Activated CD8-positive, alpha-beta memory T cell treated with anti-CD3 and anti-CD28 coated beads, Interleukin-2, amount 10 ng/mL, durations not matched to agents 7 days and 5 days (primary cell): ENCODE measurements around the gene HSPB6. TPM values are rescaled to one million over a fixed set of nuclear protein-coding genes. Genes with fewer than 3 reads are reported as not detected.

Experiments used
- ATAC-seq: fragments of 150-1000 bp; cut with Tn5 transposase; one replicate; pipeline ENCODE4 v1.10.0; 2021; ENCODE audit warnings: moderate library complexity
- CTCF ChIA-PET: fragments of 350-600 bp; sonication (Branson Sonifier 250); formaldehyde crosslinking; loops from one replicate; lab custom pipeline; 2021; ENCODE audit warnings: antibody characterized with exemption; lab: Charles Lee
- DNase-seq: peaks from one replicate; pipeline ENCODE4 v3.0.0-alpha.2; 2020
- H3K27ac Mint-ChIP-seq: one replicate; pipeline ENCODE4 v1.8.0; 2021; ENCODE audit warnings: mild to moderate bottlenecking, mixed read lengths
- H3K27me3 Mint-ChIP-seq: one replicate; pipeline ENCODE4 v1.8.0; 2021; ENCODE audit warnings: mixed read lengths
- H3K36me3 Mint-ChIP-seq: one replicate; pipeline ENCODE4 v1.8.0; 2021; ENCODE audit warnings: mild to moderate bottlenecking, mixed read lengths
- H3K4me1 Mint-ChIP-seq: one replicate; pipeline ENCODE4 v1.8.0; 2021; ENCODE audit warnings: mixed read lengths
- H3K4me3 Mint-ChIP-seq: one replicate; pipeline ENCODE4 v1.8.0; 2021; ENCODE audit warnings: mild to moderate bottlenecking, moderate library complexity, mixed read lengths
- H3K9me3 Mint-ChIP-seq: one replicate; pipeline ENCODE4 v1.8.0; 2022; ENCODE audit warnings: low read depth, mixed read lengths
- total RNA-seq, 2 experiments: library from RNA; stranded (reverse); gene quantifications; one replicate each; pipeline ENCODE4 v1.2.3, GENCODE V29; 2021

HSPB6 gene
- total RNA-seq, 2 experiments from 2014 or later: not detected

GRCh38 chr19:35722897-35723296 is 33.9 kb downstream of the HSPB6 start:
- ATAC-seq: no peak
- peaks cover 51% of the 10 kb centered on the region for H3K36me3 Mint-ChIP-seq
- H3K4me1 Mint-ChIP-seq: peaks cover 13% of the 10 kb centered on the region
- no peak overlapping the region for H3K27ac Mint-ChIP-seq
- H3K9me3 Mint-ChIP-seq: no peaks in the 10 kb centered on the region
- DNase-seq: no peak
- H3K27me3 Mint-ChIP-seq: no peaks in the 10 kb centered on the region
- CTCF ChIA-PET: interaction anchor here (0.8 to 1.1 kb wide), 2 partner anchors 18 to 39 kb away, joined by 3 to 4 read pairs; no protein-coding TSS in a partner anchor
- H3K4me3 Mint-ChIP-seq: no peak overlapping the region

DNA sequence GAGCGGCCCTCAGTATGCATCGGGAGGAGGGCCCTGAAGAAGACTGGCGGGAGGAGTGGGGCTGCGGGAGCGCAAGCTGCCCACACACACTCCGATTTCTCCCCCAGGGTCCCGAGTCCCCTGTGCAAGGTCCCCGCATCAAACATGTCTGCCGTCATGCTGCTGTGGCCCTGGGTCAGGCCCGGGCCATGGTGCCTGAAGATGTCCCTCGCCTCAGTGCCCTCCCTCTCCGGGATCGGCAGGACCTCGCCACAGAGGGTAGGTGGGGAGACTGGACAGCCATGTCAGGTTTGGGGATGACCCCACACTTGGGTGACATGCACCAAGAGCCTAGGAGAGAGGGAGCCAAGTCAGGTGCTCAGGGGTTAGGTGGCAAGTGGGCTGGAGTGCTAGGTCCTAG is 34.4 kb downstream of the HSPB6 start:
- Mint-ChIP-seq H3K4me1 (peaks cover 13% of the 10 kb centered on the region), H3K27ac (no peak overlapping the region), H3K36me3 (peaks cover 50% of the 10 kb centered on the region), H3K9me3 (no peaks in the 10 kb centered on the region), H3K4me3 (no peak overlapping the region), H3K27me3 (no peaks in the 10 kb centered on the region)
- ATAC-seq: no peak
- CTCF ChIA-PET: no interaction called here
- no peak for DNase-seq

DNA sequence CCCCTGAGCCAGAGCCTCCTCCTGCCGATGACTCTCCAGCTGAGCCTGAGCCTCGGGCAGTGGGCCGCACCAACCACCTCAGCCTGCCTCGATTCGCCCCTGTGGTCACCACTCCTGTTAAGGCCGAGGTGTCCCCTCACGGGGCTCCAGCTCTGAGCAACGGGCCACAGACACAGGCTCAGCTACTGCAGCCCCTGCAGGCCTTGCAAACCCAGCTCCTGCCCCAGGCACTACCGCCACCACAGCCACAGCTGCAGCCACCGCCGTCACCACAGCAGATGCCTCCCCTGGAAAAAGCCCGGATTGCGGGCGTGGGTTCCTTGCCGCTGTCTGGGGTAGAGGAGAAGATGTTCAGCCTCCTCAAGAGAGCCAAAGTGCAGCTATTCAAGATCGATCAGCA is 35.5 kb downstream of the HSPB6 start:
- Mint-ChIP-seq H3K27ac (no peak overlapping the region), H3K4me3 (no peak overlapping the region), H3K36me3 (peaks cover 48% of the 10 kb centered on the region), H3K27me3 (no peaks in the 10 kb centered on the region), H3K4me1 (peaks cover 15% of the 10 kb centered on the region), H3K9me3 (no peaks in the 10 kb centered on the region)
- ATAC-seq (no peak), DNase-seq (no peak)
- CTCF ChIA-PET: no interaction called here

DNA sequence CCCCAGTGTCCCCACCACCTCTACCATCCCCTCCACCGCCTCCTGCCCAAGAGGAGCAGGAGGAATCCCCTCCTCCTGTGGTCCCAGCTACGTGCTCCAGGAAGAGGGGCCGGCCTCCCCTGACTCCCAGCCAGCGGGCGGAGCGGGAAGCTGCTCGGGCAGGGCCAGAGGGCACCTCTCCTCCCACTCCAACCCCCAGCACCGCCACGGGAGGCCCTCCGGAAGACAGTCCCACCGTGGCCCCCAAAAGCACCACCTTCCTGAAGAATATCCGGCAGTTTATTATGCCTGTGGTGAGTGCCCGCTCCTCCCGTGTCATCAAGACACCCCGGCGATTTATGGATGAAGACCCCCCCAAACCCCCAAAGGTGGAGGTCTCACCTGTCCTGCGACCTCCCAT is 36.2 kb downstream of the HSPB6 start:
- H3K4me1 Mint-ChIP-seq: peaks cover 22% of the 10 kb centered on the region
- no peak for ATAC-seq
- no peaks in the 10 kb centered on the region for H3K27me3 Mint-ChIP-seq
- peaks cover 49% of the 10 kb centered on the region for H3K36me3 Mint-ChIP-seq
- no peak overlapping the region for H3K4me3 Mint-ChIP-seq
- DNase-seq: no peak
- no peaks in the 10 kb centered on the region for H3K9me3 Mint-ChIP-seq
- CTCF ChIA-PET: interaction anchor here (1.3 to 1.4 kb wide), 2 partner anchors 17 to 99 kb away, joined by 3 read pairs; no protein-coding TSS in a partner anchor
- H3K27ac Mint-ChIP-seq: no peak overlapping the region

DNA sequence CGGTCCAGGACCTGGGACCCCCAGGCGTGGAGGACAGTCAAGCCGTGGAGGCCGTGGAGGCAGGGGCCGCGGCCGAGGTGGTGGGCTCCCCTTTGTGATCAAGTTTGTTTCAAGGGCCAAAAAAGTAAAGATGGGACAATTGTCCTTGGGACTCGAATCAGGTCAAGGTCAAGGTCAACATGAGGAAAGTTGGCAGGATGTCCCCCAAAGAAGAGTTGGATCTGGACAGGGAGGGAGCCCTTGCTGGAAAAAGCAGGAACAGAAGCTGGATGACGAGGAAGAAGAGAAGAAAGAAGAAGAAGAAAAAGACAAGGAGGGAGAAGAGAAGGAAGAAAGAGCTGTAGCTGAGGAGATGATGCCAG is 36.7 kb downstream of the HSPB6 start:
- CTCF ChIA-PET: interaction anchor here (0.6 to 2.1 kb wide), 5 partner anchors 9 to 99 kb away, joined by 3 to 8 read pairs (median 3); no protein-coding TSS in a partner anchor
- ATAC-seq (no peak), DNase-seq (no peak)
- H3K27me3 Mint-ChIP-seq: no peaks in the 10 kb centered on the region
- H3K4me3 Mint-ChIP-seq: no peak overlapping the region
- peaks cover 23% of the 10 kb centered on the region for H3K4me1 Mint-ChIP-seq
- H3K27ac Mint-ChIP-seq: peak overlapping the region; percentile 35
- peaks cover 48% of the 10 kb centered on the region for H3K36me3 Mint-ChIP-seq
- no peaks in the 10 kb centered on the region for H3K9me3 Mint-ChIP-seq

DNA sequence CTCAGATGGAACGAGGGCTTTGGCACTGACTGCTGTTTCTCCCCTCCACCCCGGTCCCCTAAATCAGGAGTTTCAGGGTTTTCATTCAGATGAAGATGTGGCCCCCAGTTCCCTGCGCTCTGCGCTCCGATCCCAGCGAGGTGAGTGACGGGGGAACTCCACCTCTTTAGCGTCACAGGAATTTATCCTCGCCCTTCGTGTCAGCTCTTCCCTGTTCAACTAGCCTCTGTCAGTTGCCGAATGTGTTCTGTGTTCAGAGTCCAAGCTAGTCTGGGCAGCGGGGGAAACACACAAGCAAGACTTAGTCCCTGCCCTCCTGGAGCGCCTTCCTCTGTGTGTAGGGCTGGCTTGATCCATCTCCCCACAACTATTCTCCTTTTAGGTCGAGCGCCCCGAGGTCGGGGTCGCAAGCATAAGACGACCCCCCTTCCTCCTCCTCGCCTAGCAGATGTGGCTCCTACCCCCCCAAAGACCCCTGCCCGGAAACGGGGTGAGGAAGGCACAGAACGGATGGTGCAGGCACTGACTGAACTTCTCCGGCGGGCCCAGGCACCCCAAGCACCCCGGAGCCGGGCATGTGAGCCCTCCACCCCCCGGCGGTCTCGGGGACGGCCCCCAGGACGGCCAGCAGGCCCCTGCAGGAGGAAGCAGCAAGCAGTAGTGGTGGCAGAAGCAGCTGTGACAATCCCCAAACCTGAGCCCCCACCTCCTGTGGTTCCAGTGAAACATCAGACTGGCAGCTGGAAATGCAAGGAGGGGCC is 37.2 kb downstream of the HSPB6 start:
- H3K27ac Mint-ChIP-seq: peak overlapping the region; percentile 88
- CTCF ChIA-PET: interaction anchor here (0.6 to 2.1 kb wide), 9 partner anchors 9 to 211 kb away, joined by 3 to 14 read pairs (median 3); no protein-coding TSS in a partner anchor
- DNase-seq: no peak
- H3K9me3 Mint-ChIP-seq: no peaks in the 10 kb centered on the region
- H3K4me1 Mint-ChIP-seq: peaks cover 27% of the 10 kb centered on the region
- ATAC-seq: no peak
- no peaks in the 10 kb centered on the region for H3K27me3 Mint-ChIP-seq
- peaks cover 47% of the 10 kb centered on the region for H3K36me3 Mint-ChIP-seq
- H3K4me3 Mint-ChIP-seq: peak overlapping the region; percentile 88

GRCh38 chr19:35718345-35719041 is 38.3 kb downstream of the HSPB6 start:
- H3K4me1 Mint-ChIP-seq: peaks cover 29% of the 10 kb centered on the region
- CTCF ChIA-PET: interaction anchor here (1.0 to 2.1 kb wide), 9 partner anchors 9 to 212 kb away, joined by 3 to 14 read pairs (median 3); partner anchors contain the start of genes HSPB6 and IGFLR1
- peak; percentile 77 for DNase-seq
- ATAC-seq: peak; percentile 2
- H3K27ac Mint-ChIP-seq: peak overlapping the region; percentile 88
- no peaks in the 10 kb centered on the region for H3K9me3 Mint-ChIP-seq
- peaks cover 50% of the 10 kb centered on the region for H3K36me3 Mint-ChIP-seq
- peak overlapping the region; percentile 88 for H3K4me3 Mint-ChIP-seq
- H3K27me3 Mint-ChIP-seq: no peaks in the 10 kb centered on the region

- Mint-ChIP-seq H3K27ac (peak within 1 kb of the TSS; percentile 96), H3K9me3 (no peaks in the 10 kb centered on the region), H3K36me3 (peaks cover 46% of the 10 kb centered on the region), H3K4me3 (peak within 1 kb of the TSS; percentile 89), H3K4me1 (peaks cover 32% of the 10 kb centered on the region), H3K27me3 (no peaks in the 10 kb centered on the region)
- ATAC-seq (peak; percentile 1), DNase-seq (no peak)
- CTCF ChIA-PET: interaction anchor here (1.0 to 2.1 kb wide), 6 partner anchors 9 to 102 kb away, joined by 3 to 14 read pairs (median 5); partner anchors contain the start of genes HSPB6 and IGFLR1
Observed at GRCh38 chr19:35717665-35718344, 39.0 kb downstream of the HSPB6 start, which contains the start of gene KMT2B. Gene KMT2B (plus strand): TSS chr19:35718003. CDS start chr19:35718019, 16 bp downstream.

- peak overlapping the region; percentile 96 for H3K27ac Mint-ChIP-seq
- H3K27me3 Mint-ChIP-seq: no peaks in the 10 kb centered on the region
- H3K4me3 Mint-ChIP-seq: peak overlapping the region; percentile 89
- CTCF ChIA-PET: interaction anchor here (2.0 to 6.6 kb wide), 2 partner anchors 19 to 23 kb away, joined by 14 to 254 read pairs; no protein-coding TSS in a partner anchor
- H3K9me3 Mint-ChIP-seq: no peaks in the 10 kb centered on the region
- peaks cover 39% of the 10 kb centered on the region for H3K4me1 Mint-ChIP-seq
- ATAC-seq (peak; percentile 68), DNase-seq (peak; percentile 98)
- peaks cover 40% of the 10 kb centered on the region for H3K36me3 Mint-ChIP-seq
Observed at GRCh38 chr19:35716801-35717664, 39.8 kb downstream of the HSPB6 start.

DNA sequence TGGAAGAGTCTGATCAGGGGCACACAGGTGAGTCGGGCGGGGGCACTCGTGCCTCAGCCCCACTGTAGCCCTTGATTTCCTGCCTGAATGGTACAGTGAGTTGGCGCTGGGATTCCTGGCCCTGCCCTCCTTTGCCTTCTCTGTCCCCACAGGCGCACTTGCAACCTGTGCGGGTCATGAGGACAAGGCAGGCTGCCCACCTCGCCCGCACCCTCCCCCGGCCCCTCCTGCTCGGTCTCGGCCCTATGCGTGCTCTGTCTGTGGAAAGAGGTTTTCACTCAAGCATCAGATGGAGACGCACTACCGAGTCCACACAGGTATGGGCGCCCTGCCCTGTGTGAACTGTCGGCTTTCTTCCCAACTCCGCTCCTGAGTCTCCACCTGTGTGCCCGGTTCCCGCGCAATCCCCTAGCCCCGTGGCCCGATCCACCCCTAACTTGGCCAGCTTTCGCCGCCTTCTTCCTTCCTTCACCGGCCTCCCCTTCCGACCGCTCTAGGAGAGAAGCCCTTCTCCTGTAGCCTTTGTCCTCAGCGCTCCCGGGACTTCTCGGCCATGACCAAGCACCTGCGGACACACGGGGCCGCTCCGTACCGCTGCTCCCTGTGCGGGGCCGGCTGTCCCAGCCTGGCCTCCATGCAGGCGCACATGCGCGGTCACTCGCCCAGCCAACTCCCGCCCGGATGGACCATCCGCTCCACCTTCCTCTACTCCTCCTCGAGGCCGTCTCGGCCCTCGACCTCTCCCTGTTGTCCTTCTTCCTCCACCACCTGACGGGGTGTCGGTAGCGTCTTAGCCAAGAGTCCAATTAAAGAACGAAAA is 40.6 kb downstream of the HSPB6 start:
- DNase-seq (peak; percentile 64), ATAC-seq (no peak)
- Mint-ChIP-seq H3K36me3 (peaks cover 41% of the 10 kb centered on the region), H3K4me3 (peak overlapping the region; percentile 89), H3K27me3 (no peaks in the 10 kb centered on the region), H3K27ac (peak overlapping the region; percentile 96), H3K9me3 (no peaks in the 10 kb centered on the region), H3K4me1 (peaks cover 46% of the 10 kb centered on the region)
- CTCF ChIA-PET: interaction anchor here (6.6 kb wide), 1 partner anchor 18 kb away, joined by 254 read pairs; no protein-coding TSS in a partner anchor

DNA sequence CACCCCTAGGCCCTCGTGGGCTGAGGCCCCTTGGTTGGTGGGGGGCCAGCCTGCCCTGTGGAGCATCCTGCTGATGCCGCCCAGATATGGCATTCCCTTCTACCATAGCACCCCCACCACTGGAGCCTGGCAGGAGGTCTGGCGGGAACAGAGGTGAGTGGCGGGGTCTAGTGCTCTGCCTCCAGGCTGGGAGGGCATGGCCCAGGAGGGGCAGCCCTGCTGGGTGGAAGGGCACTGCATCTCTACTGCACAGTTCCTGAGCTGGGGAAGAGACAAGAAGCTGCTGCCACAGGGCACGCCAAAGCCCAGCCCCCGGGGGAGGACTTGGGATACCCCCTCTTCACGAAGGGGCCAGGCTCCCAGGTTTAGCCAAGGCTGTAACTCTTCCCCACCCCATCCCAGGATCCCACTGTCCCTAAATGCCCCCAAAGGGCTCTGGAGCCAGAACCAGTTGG is 41.4 kb downstream of the HSPB6 start:
- CTCF ChIA-PET: interaction anchor here (1.0 to 6.6 kb wide), 3 partner anchors 10 to 104 kb away, joined by 3 to 254 read pairs (median 5); no protein-coding TSS in a partner anchor
- Mint-ChIP-seq H3K27me3 (no peaks in the 10 kb centered on the region), H3K27ac (peak overlapping the region; percentile 96), H3K4me3 (peak overlapping the region; percentile 89), H3K4me1 (peaks cover 54% of the 10 kb centered on the region), H3K9me3 (no peaks in the 10 kb centered on the region), H3K36me3 (peaks cover 38% of the 10 kb centered on the region)
- no peak for ATAC-seq
- DNase-seq: peak; percentile 53
